H1 (cell line): ENCODE data around the gene SEC63. TPM values are rescaled to one million over a fixed set of nuclear protein-coding genes. Genes with fewer than 3 reads are reported as not detected.

Source experiments
- CTCF ChIA-PET: fragments of 300-600 bp; sonication (Branson Sonifier 250); formaldehyde crosslinking; loops from one replicate; lab custom pipeline; 2021; ENCODE audit not compliant: partially characterized antibody; lab: Charles Lee
- POLR2A ChIA-PET: fragments of 300-600 bp; sonication (Branson Sonifier 250); formaldehyde crosslinking; loops from one replicate; lab custom pipeline; 2021; ENCODE audit warnings: inconsistent platforms; ENCODE audit not compliant: partially characterized antibody; lab: Charles Lee
- DNase-seq, 2 experiments: peaks; one replicate each; pipeline versions ENCODE4 v3.0.0 to v3.0.0-alpha.2; 2010 to 2022; ENCODE audit warnings: low spot score in 2 of 2, low read depth in 1 of 2, mixed read lengths in 1 of 2
- FAIRE-seq: peaks from 2 replicates; lab custom pipeline; 2011; peaks lifted over from hg19 to GRCh38; lab: Jason Lieb, UNC
- H2AFZ ChIP-seq: 2 replicates; pipeline ENCODE4 v1.8.1; 2012; ENCODE audit warnings: low read length, inconsistent platforms
- H2AK5ac ChIP-seq: 2 replicates; pipeline ENCODE4 v1.6.1; 2013; ENCODE audit warnings: low read depth, low read length
- H2BK120ac ChIP-seq: replicated peaks from 2 replicates; pipeline ENCODE3; 2013; ENCODE audit warnings: low read depth, low read length, inconsistent platforms
- H2BK12ac ChIP-seq: 2 replicates; pipeline ENCODE4 v1.6.1; 2013; ENCODE audit warnings: low read depth, low read length
- H2BK15ac ChIP-seq: 2 replicates; pipeline ENCODE4 v1.6.1; 2013; ENCODE audit warnings: low read length
- H2BK20ac ChIP-seq: 2 replicates; pipeline ENCODE4 v1.6.1; 2013; ENCODE audit warnings: low read length
- H2BK5ac ChIP-seq: 2 replicates; pipeline ENCODE4 v1.6.1; 2013; ENCODE audit warnings: low read depth, low read length
- H3K14ac ChIP-seq: 2 replicates; pipeline ENCODE4 v1.6.1; 2013; ENCODE audit warnings: inconsistent platforms; ENCODE audit not compliant: insufficient read length
- H3K18ac ChIP-seq: 2 replicates; pipeline ENCODE4 v1.6.1; 2013; ENCODE audit warnings: low read length; ENCODE audit errors: extremely low read depth
- H3K23ac ChIP-seq: 2 replicates; pipeline ENCODE4 v1.6.1; 2013; ENCODE audit warnings: inconsistent platforms; ENCODE audit not compliant: insufficient read length
- H3K23me2 ChIP-seq: 2 replicates; pipeline ENCODE4 v1.6.1; 2013; ENCODE audit warnings: low read depth, low read length
- H3K27ac ChIP-seq: 2 replicates; pipeline ENCODE4 v1.6.1; 2011; ENCODE audit warnings: low read depth, low read length, inconsistent platforms
- H3K27me3 ChIP-seq, 4 experiments: replicated peaks in 1 of 4; 1 replicate in 1 of 4; 2 replicates in 3 of 4; pipeline versions ENCODE4 v1.6.1 to v1.8.1; 2011 to 2013; ENCODE audit warnings: low read length in 3 of 4, mild to moderate bottlenecking in 3 of 4, inconsistent platforms in 2 of 4, mixed read lengths in 2 of 4, moderate library complexity in 1 of 4; ENCODE audit not compliant: control insufficient read depth in 3 of 4, insufficient read depth in 3 of 4; ENCODE audit errors: extremely low read depth in 1 of 4
- H3K36me3 ChIP-seq, 4 experiments: 2 replicates each; pipeline versions ENCODE4 v1.6.1 to v1.8.1; 2011 to 2013; ENCODE audit warnings: mild to moderate bottlenecking in 4 of 4, low read length in 3 of 4, moderate library complexity in 2 of 4, control low read depth in 1 of 4, inconsistent platforms in 1 of 4; ENCODE audit not compliant: insufficient read depth in 4 of 4, control insufficient read depth in 2 of 4
- H3K4ac ChIP-seq: replicated peaks from 2 replicates; pipeline ENCODE3; 2013; ENCODE audit warnings: low read length, low read depth, mixed read lengths, inconsistent platforms; ENCODE audit not compliant: insufficient read length
- H3K4me1 ChIP-seq, 4 experiments: replicated peaks in 1 of 4; 1 replicate in 1 of 4; 2 replicates in 3 of 4; pipeline versions ENCODE4 v1.6.1 to v1.8.1; 2011 to 2013; ENCODE audit warnings: low read length in 3 of 4, inconsistent platforms in 2 of 4, mixed read lengths in 1 of 4; ENCODE audit not compliant: insufficient read depth in 4 of 4, control insufficient read depth in 3 of 4
- H3K4me2 ChIP-seq, 2 experiments: 2 replicates each; pipeline versions ENCODE4 v1.6.1 to v1.8.1; 2011 to 2013; ENCODE audit warnings: low read depth in 2 of 2, low read length in 2 of 2, control low read depth in 1 of 2, inconsistent platforms in 1 of 2, mild to moderate bottlenecking in 1 of 2; ENCODE audit not compliant: insufficient read depth in 1 of 2
- H3K4me3 ChIP-seq, 4 experiments: fragments of 200-600, 300-600 bp in 1 of 4; sonication (generic), shearing (Covaris generic), sonication (Bioruptor Twin) in 1 of 4; 2 replicates each; pipeline versions ENCODE4 v1.5.1 to v1.8.1; 2011 to 2016; ENCODE audit warnings: low read length in 4 of 4, low read depth in 3 of 4, control low read depth in 2 of 4, inconsistent platforms in 2 of 4, mild to moderate bottlenecking in 2 of 4, mixed read lengths in 1 of 4, moderate library complexity in 1 of 4; ENCODE audit not compliant: insufficient read depth in 2 of 4; ENCODE audit errors: extremely low read depth in 1 of 4
- H3K56ac ChIP-seq: replicated peaks from 2 replicates; pipeline ENCODE3; 2013; ENCODE audit warnings: low read depth, mild to moderate bottlenecking, mixed read lengths, low read length, inconsistent platforms; ENCODE audit not compliant: insufficient read length
- H3K79me1 ChIP-seq: 2 replicates; pipeline ENCODE4 v1.6.1; 2013; ENCODE audit warnings: low read depth, low read length, control low read depth
- H3K79me2 ChIP-seq, 2 experiments: 2 replicates each; pipeline versions ENCODE4 v1.6.1 to v1.8.1; 2012 to 2013; ENCODE audit warnings: low read length in 2 of 2, mild to moderate bottlenecking in 2 of 2, inconsistent platforms in 1 of 2; ENCODE audit not compliant: insufficient read depth in 2 of 2, control insufficient read depth in 1 of 2
- H3K9ac ChIP-seq, 4 experiments: replicated peaks in 1 of 4; 1 replicate in 1 of 4; 2 replicates in 3 of 4; pipeline versions ENCODE4 v1.6.1 to v1.8.1; 2011 to 2013; ENCODE audit warnings: low read depth in 3 of 4, low read length in 3 of 4, control low read depth in 2 of 4, mild to moderate bottlenecking in 2 of 4, moderate library complexity in 2 of 4, inconsistent platforms in 1 of 4; ENCODE audit errors: extremely low read depth in 1 of 4
- H3K9me3 ChIP-seq, 2 experiments: 2 replicates each; pipeline versions ENCODE4 v1.6.1 to v1.8.1; 2012 to 2013; ENCODE audit warnings: mild to moderate bottlenecking in 2 of 2, moderate library complexity in 2 of 2, control low read depth in 1 of 2, inconsistent platforms in 1 of 2, low read depth in 1 of 2, low read length in 1 of 2, mixed read lengths in 1 of 2; ENCODE audit not compliant: insufficient read depth in 2 of 2
- H4K20me1 ChIP-seq, 2 experiments: replicated peaks in 1 of 2; 2 replicates each; pipeline versions ENCODE3 to v1.8.1; 2011 to 2013; ENCODE audit warnings: inconsistent platforms in 2 of 2, low read length in 2 of 2, mild to moderate bottlenecking in 1 of 2; ENCODE audit not compliant: insufficient read depth in 2 of 2, control insufficient read depth in 1 of 2
- H4K5ac ChIP-seq: 2 replicates; pipeline ENCODE4 v1.6.1; 2013; ENCODE audit warnings: low read length, low read depth, mixed read lengths, inconsistent platforms; ENCODE audit not compliant: insufficient read length
- H4K8ac ChIP-seq: 2 replicates; pipeline ENCODE4 v1.8.0; 2013; ENCODE audit warnings: mild to moderate bottlenecking, moderate library complexity, low read length, inconsistent platforms; ENCODE audit not compliant: insufficient read depth; ENCODE audit errors: extremely low read depth
- H4K91ac ChIP-seq: replicated peaks from 2 replicates; pipeline ENCODE3; 2013; ENCODE audit warnings: low read length, mixed read lengths, inconsistent platforms; ENCODE audit not compliant: insufficient read length
- CHD2 ChIP-seq: IDR thresholded peaks from 2 replicates; pipeline ENCODE4 v1.6.1; 2012; ENCODE audit warnings: low read length, improper control_type of control experiment
- KDM1A ChIP-seq: fragments of 200-600, 300-600 bp; sonication (generic); IDR thresholded peaks from 2 replicates; pipeline ENCODE4 v1.7.1; 2016; ENCODE audit warnings: mild to moderate bottlenecking, low read length, borderline replicate concordance
- RBBP5 ChIP-seq: IDR thresholded peaks from 2 replicates; pipeline ENCODE4 v1.7.1; 2012; ENCODE audit warnings: low read depth, mild to moderate bottlenecking, inconsistent platforms, low read length, moderate library complexity, borderline replicate concordance
- SIRT6 ChIP-seq: IDR thresholded peaks from one replicate; pipeline ENCODE4 v1.7.1; 2012; ENCODE audit warnings: low read length, inconsistent platforms
- SP1 ChIP-seq: IDR thresholded peaks from 2 replicates; pipeline ENCODE4 v1.6.1; 2011; ENCODE audit warnings: low read depth, low read length
- TBP ChIP-seq: IDR thresholded peaks from 2 replicates; pipeline ENCODE4 v1.6.1; 2011; ENCODE audit warnings: low read depth, low read length, improper control_type of control experiment
- WGBS, 2 experiments: shearing (Covaris generic) in 1 of 2; methylation state at CpG; one replicate each; pipeline versions ENCODE4 v1.1.6 to v1.1.7; 2013 to 2015; ENCODE audit warnings: low lambda C conversion rate in 2 of 2, mixed read lengths in 2 of 2, inconsistent platforms in 1 of 2, low coverage in 1 of 2, missing lambda C conversion rate in 1 of 2; ENCODE audit not compliant: insufficient replicate concordance in 2 of 2, insufficient coverage in 1 of 2, insufficient read length in 1 of 2; ENCODE audit errors: extremely low coverage in 1 of 2, missing lambda C conversion rate in 1 of 2; 5-methylcytosine and 5-hydroxymethylcytosine counted together
- polyA plus RNA-seq, 7 experiments: library from polyadenylated mRNA; depleted of rRNA in 3 of 7; stranded (reverse) in 5 of 7; unstranded in 2 of 7; fragments of >200 nt in 5 of 7; fragments of 200-250 nt in 2 of 7; gene quantifications; 1 replicate in 5 of 7; 2 replicates in 1 of 7; 4 replicates in 1 of 7; pipeline versions ENCODE4 v1.2.1 to v1.2.3, GENCODE V29; 2011 to 2013; ENCODE audit warnings: missing spikeins in 2 of 7, mixed read lengths in 2 of 7
- total RNA-seq: library from RNA; stranded (reverse); fragmentation: NEBNext Ultra II Directional; extraction: Animal tissue kit (Norgen Biotek cat#: 25700); gene quantifications from 2 replicates; pipeline ENCODE4 v1.2.1, GENCODE V29; 2021

The SEC63 gene
- total and polyA plus RNA-seq, 2 of the 8 experiments (the other 6 are each of a cell fraction or from before 2014, with no cell fraction given), result 17.3 to 121 TPM

GRCh38 chr6:107982486-107982885, 24.5 kb upstream of the SEC63 start:
- Histone ChIP-seq H3K23ac (no peak overlapping the region), H3K4me3 (no peak overlapping the region), H2BK15ac (no peak overlapping the region), H3K9ac (no peak overlapping the region), H2BK120ac (no peak overlapping the region), H3K4ac (no peak overlapping the region), H3K18ac (no peak overlapping the region), H4K5ac (no peak overlapping the region), H3K27me3 (no peaks in the 10 kb centered on the region), H2BK5ac (no peak overlapping the region), H3K14ac (no peak overlapping the region), H3K56ac (no peak overlapping the region), H3K4me2 (0 out of 4 replicates have a peak overlapping the region, but pooled peaks of 1 of the 2 experiments have one; percentile 8), H3K36me3 (no peaks in the 10 kb centered on the region), H3K23me2 (no peaks in the 10 kb centered on the region), H4K20me1 (no peaks in the 10 kb centered on the region), H3K79me2 (no peaks in the 10 kb centered on the region), H3K9me3 (no peaks in the 10 kb centered on the region), H4K8ac (no peak overlapping the region), H3K27ac (no peak overlapping the region), H3K4me1 (peaks cover 0 to 3% (median under 1%) of the 10 kb centered on the region in 4 experiments; a peak in 5 of 7 replicates), H3K79me1 (no peaks in the 10 kb centered on the region), H2AK5ac (no peak overlapping the region), H4K91ac (no peak overlapping the region), H2BK20ac (no peak overlapping the region), H2AFZ (0 out of 2 replicates have a peak overlapping the region, but pooled peaks have one; percentile 26), H2BK12ac (no peak overlapping the region)
- CTCF ChIA-PET, result interaction anchor here (0.5 to 6.1 kb wide), 11 partner anchors 9 to 119 kb away, joined by 3 to 183 read pairs (median 5); no protein-coding TSS in a partner anchor
- WGBS, 2 experiments, result 78% methylated on average over 1 of the region's 1 CpG; no CpG with 5 or more reads in 1 of the 2 experiments
- DNase-seq (no peak), FAIRE-seq (no peak)
- no peak for TF ChIP-seq CHD2
- TF ChIP-seq SIRT6, result no peak
- TF ChIP-seq KDM1A, result no peak
- TF ChIP-seq TBP, result no peak
- no peak for TF ChIP-seq RBBP5
- TF ChIP-seq SP1, result no peak
- POLR2A ChIA-PET, result no interaction called here
